Activated T-helper 1 cell treated with Interleukin-2 at 50 U/mL for 16 hours (primary cell): ENCODE measurements around the gene FLRT1.

Source experiments
- DNase-seq: peaks from one replicate; pipeline ENCODE4 v3.0.0-alpha.2; 2020; ENCODE audit warnings: low read depth

Gene FLRT1

DNA sequence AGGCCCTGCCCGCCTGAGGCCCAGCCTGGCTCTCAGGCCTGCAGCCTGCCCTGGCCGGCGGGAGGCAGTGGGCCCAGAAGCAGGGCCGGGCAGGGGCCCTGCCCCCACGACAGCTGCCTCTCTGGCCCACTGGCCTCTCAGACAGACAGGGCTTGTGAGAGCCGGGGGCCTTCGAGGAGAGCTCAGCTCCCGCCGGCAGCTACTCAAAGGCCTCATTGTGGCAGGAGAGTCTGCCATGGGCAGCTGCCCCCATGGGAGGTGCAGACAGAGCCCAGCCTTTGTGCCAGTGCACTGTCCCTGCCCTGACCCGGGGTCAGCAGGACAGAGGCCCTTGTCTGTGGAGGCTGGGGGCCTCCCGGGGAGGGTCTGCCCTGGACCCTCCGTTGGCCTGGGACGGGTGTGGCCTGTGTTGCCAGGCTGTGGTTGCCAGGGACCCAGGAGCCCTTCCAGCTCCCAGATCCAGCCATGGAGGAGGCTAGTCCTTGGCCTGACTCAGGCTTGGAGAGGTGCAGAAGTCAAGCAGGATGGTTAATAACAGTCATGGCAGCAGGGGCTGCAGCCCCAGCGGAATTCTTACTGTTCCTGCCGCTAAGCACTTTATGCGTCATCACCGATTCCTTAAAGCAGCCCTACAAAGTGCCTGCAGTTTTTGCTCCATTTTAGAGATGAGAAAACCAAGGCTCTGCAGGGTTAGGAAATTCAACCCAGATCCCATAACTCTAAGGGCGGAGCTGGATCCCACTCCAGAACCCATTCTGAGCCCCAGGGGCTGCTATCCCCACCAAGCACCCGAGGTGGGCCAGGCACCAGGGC lies 12.5 kb downstream of the FLRT1 start:
- DNase-seq = no peak

DNA sequence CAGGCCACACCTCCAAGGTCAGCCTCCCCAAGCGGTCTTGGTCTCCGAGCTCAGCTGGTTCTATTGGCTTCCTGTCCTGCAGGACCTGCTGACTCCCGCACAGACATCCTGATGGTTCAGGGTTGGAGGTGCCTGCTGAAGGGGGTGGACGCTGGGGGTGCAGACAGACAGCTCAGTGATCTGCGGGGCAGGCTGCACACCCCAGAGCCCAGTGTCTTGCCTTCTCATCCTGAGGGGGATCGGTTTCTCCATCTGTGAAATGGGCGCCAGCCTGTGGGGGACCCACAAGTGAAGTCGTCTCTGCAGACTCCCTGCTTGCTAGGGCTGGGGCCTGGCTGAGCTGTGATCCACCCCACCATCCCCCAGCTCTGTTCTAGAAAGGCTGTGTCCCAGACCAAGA lies 13.8 kb downstream of the FLRT1 start:
- no peak for DNase-seq

DNA sequence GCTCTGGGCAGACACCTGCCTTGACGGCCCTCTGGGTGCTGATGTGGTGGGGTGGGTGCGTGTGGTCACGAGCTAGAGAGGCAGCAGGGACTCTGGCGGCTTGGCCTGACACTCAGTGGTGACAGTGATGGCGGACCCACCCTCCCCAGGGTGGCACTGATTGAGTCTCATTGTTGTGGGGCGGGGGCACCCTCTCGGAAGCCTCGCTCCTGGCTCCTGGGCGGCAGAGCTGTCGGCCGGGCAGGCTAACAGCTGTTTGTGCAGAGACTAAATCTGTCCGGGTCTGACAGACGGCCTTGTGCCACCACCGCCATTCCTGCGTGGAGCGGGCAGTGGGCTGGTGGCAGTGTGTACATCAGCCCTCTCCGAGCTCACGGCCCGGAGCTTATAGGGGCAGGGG lies 15.6 kb downstream of the FLRT1 start:
- DNase-seq = no peak

DNA sequence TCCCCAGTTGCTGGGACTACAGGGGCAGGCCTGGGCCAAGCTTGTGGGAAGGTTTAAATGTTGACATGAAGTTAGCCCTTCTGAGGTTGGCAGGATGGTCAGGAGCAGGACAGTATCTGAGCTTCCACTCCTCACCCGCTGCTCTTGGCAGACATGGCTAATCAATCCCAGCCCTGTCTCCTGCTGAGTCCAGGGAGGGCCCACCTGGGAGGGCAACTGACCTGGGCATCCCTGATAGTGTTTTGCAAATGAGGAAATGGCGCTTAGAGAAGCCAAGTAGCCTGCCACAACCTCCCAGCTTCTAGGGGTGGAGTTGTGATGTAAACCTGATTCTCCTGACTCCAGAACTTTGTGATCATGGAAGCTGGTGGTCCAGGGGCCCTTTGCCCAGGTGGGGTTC lies 16.7 kb downstream of the FLRT1 start:
- DNase-seq = no peak

DNA sequence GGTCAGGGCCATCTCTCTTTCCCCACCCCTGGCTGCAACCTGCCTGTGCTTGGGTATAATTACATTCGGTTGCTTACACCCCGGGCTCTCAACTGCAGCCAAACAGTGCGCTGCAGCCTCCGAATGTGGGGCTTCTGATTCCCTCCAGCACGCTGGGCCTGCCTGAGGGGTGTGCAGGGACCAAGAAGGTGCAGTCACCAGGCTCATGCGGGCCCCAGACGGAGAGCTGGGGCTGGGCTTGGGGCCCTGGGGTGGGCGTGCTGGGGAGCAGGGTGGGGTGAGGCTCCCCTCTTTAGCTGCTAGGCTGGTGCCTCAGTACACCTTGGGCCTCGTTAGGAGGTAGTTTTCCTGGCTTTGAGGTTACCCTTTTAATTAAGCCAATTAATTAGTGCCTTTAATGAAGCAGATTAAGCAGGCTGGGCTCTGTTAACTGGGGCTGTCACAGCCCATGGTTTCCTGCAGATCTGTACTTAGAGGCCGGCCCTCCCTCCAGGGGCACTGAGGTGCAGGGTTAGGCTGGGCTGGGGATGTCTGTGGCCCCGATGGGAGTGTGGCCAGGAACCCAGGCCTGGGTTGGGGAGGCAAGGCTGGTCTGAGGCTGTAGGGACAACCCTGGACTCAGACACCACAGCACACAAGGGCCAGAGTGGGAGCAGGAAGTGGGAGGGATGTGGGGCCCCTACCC lies 17.3 kb downstream of the FLRT1 start:
- no peak for DNase-seq

DNA sequence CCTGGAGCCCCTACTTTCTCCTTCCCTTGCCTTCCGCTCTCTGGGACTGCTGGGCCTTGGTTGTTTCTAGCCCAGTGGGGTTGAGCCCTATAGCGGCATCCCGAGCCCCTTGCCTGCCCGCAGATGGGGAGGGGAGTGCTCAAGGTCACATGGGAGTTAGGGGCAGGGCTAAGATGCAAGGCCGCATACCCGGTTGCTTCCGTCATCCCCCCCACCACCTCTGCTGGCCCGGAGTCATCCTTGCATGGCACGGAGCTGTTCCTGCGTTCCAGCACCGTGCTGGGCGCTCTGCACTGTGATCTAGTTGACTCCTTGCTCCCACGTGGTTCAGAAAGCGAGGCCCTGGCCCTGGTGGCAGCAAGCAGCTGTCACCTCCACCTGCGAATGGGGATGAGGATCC lies 18.0 kb downstream of the FLRT1 start:
- no peak for DNase-seq

DNA sequence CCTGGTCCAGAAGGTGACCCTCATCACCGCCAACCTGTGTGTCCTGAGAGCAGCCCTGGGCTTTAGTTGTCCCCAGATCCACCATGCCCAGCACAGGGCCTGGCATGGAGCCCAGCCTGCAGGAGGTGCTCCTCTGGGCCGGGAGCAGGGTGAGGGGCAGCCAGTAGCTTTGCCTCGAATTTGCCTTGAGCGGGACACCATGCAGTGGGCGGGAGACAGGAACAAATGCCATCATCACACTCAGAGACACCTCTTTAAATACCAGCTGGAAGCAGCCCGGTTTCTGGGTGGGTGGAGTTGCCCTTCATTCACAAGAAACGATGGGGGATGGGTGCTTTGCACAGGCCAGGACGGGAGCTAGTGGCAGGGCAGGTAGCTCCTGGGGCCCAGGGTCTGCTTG lies 19.3 kb downstream of the FLRT1 start:
- DNase-seq = no peak

DNA sequence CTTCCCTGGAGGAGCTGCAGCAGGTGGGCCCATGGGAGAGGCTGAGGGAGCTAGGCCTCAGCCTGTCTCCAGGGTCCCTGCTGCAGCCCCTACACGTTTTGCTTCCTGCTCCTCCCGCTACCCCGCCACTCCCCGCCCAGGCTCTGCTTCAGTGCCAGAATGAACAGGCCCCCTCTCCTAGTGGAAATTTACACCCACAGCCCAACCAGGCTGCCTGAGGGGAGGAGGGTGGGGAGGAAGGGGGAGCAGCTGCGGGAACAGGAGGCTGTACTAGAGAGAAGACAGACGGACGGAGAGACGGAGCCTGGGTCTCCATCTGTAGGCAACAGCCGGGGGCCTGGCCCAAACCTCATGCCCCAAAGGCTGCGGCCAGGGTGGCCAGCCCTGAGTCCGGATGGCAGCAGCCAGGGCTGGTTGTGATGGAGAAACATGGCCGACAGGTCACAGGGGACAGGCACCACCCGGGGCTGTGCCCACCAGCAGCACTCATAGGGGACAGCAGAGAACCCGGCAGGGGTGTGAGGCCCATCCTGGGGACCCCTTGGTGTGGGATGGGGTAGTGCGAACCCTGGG lies 20.6 kb downstream of the FLRT1 start:
- DNase-seq = no peak

DNA sequence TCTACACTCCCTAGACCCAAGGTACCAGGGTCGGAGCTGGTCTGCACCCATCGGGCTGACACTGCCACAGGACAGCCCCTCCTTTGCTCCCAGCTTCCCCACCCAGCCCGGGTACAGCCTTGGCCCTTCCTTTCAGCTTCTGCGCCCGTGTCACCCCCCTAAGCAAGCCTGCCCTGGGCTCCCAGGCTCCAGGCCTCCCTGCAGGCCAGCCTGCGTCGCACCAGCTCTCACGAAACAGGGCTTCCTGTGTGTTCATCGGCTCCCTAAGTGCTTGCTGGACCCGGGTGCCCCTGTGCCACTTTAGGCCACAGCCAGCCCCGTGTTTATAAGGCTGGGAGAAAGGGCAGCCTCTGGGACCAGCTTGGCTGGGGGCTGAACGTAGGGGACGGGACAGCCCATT lies 21.1 kb downstream of the FLRT1 start:
- no peak for DNase-seq

DNA sequence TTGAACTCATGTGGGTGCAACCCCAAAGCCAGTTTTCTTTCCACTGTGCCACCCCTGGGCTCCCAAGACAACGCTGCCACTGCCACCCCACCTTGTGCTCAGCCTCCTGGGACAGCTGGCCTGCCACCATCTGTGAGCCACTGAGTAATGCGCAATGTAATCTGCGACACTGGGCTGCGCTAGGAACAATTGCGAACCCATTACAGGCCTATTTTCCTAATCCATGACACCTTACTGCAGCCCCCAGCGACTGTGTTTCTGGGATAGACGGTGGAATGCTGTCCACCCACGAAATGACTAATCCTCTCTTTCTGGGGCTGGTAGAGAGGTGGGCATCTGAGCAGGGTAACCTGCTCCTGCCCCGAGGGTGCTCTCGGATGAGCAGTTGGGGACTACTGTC lies 22.2 kb downstream of the FLRT1 start:
- DNase-seq = no peak

DNA sequence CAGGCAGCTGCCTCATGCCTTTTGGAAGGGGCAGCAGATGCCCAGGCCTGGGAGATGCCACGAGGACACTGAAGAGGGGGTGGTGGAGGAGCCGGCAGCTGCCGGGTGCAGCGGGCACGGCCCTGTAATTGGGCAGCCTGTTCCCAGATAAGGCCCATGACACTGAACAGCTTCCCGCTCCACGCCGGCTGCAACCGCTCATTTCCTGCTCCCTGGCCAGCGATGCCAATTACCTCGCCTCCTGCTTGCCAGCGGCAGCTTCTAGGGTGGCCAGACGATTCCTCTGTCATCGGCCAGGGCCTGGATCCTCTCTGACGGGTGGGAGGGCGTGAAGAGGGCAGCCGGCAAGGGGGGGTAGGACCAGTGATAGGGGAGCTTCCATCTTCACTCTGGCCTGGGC lies 22.8 kb downstream of the FLRT1 start:
- no peak for DNase-seq

DNA sequence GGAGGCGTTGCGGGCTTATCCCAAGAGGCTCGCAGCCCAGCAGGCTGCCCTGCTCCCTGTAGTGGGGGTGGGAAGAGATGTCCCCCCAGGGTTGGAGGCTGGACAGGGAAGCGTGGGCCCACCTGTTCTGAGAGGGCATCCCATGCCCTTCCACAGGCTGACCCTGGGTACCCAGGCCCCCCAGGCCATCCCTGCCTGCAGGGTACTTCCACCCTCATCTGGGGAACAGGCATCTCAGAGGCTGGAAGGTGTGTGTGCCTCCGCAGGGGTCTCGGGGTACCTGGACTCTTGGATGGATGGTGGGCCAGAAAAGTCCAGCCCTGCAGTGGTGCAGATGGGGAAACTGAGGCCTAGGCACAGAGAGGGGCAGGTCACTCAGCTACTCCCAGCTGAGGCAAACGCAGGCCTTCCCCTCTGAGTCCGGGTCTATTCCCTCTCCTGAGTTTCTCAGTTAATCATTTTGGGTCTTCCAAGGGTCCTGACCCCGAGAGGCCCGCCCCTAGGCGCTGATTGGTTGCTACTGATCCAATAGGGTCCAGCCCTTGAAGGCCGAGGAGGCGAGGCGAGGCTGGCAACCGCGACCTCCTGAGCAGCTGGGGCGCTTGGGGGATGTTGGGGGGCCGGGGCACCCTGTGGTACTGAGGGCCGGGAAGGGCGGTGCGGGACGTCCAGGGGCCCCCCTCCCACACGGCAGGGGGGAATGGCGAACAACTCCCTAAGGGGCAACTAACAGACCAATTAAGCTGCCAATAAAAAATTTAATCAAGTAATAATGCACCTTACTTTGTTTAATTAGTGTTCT lies 23.8 kb downstream of the FLRT1 start:
- DNase-seq = no peak

DNA sequence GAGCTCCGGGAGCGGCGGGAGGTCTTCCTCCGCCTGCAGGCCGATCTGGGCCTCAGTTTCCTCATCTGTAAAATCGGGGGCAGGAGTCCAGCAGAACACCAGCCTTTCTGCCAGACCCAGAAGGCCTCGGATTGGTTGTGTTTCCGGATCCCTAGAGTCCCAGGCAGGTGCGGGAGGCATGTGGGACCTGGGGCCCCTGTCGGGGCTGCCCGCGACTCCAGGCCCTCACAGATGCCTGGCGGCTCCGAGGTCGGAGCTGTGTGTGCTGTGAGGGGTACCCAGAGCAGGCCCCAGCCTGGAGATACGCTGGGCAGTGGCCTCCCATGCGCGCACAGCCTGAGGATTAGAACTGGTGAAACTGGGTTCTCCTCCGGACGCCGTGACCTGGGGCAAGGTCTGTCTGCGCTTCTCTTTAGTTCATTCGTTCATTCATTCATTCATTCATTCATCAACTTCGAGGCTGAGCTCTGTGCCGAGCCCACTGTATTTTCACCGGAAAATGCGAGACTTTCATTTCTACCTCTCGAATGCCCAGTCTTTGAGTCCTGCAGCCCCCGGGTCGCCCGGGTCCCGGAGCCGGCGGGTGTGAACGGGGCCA lies 24.6 kb downstream of the FLRT1 start:
- no peak for DNase-seq

DNA sequence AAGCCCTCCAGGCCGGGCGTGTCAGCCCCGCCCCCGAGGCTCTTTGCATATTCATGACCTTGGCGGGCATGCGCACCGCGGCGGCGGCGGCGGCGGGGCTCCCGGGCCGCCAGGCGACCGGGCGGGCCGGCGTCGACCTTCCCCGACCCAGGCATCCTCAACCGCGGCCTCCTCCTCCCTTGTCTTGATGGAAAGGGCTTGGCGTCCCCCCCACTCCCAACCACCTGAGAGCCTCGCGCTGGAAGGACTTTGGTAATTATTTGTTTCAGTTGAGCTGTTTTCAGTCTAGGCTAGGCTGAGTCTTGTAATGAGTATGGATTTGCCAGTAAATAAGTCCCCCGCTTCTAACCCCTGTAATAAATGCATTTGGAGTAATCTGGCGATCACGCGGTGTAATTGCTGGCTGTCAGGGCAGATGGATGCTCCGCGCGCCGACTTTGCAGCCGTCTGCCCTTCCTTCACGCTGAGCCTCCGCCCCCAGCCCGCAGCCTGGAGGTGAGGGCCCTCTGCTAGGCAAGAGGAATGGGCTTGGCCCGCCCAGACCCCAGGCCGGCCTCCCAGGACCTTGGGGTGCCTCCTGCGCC lies 25.2 kb downstream of the FLRT1 start:
- peak; percentile 27 for DNase-seq

DNA sequence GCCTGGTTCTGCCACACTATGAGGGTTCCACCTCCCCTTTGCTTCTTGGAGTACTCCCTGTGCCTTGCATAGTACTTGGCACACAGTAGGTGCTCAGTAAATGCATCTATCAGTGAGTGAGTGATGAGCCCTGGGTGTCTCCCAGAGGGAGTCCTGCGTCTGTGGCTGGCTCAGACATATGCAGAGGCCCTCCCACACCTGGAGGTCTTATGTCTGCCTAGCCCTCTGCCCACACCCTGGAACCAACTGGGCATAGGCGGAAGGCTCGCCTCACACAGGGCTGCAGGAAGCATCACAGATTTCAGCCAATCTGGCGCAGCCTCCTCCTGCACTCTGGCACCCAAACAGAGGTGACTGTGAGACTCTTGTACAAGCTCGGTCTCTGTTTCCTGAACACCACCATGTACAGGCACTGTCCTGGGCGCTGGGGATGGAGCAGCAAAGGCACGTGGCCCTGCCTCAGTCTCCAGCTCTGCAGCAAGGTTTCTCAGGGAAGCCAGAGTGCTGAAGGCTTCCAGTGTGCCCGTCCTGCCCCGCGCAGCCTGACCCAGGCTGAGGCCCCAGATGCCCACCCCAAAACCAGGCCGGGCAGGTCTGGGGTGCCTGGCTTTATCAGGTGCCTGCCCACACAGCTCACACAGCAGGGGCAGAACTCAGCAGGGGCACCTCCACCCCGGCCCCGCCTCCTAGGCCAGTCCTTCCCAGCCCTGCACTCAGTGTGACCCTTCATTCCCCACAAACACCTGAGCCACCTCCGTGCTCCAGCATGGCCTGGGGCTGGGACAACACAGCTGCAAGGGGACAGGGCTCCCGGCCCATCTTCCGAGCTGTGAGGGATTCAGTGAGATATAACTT lies 26.7 kb downstream of the FLRT1 start:
- no peak for DNase-seq

DNA sequence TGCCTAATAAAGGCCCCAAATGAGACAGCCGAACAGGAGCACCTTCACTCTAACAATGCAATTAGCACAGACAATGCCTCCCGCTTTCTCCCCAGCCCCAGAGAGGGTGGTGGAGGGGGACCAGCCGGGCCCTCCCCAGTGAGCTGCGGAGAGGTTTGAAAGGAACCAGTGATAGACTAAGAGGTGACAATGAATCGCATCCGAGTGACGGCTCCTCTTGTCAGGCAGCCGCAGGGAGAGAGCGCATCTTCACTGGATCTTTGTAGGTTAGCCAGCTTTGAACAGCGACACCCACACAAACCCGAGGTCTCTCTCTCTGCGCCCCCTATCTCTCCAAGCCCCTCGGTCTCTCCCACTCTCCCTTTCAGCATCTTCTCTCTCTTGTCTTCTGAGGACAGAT lies 28.0 kb downstream of the FLRT1 start:
- no peak for DNase-seq

DNA sequence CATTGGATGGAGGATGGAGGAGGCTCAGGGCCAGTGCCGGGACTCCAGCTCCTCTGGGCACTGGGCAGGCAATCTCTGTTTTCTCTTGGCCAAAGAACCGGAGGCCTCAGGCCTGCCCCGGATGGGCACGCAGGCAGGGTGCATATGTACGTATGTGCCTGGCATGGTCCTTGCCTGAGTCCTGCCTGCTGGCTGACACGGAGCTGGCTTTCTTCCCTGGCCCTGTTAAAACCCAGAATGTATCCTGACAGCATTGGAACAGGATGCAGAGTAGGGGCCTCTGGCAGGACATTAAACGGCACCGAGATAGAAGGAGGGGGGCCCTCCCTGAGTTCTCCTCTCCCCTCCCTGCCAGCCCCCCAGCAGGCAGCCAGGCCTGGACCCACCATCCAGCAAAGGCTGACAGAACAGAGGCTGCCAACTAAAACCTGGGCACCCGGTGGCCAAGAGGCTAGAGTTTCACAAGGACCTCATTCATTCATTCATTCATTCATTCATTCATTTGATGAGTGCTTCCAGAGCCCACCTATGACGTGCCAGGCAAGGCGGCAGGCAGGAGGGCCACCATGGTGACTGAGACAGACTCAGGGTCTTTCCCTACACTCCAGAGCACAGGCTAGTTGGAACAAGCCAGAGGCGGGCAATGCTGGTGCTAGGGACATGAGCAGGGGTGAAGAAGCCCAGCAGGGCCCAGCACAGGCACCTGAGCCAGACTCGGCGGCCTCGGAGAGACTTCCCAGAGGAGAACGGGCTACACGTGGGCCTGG lies 28.8 kb downstream of the FLRT1 start:
- no peak for DNase-seq

DNA sequence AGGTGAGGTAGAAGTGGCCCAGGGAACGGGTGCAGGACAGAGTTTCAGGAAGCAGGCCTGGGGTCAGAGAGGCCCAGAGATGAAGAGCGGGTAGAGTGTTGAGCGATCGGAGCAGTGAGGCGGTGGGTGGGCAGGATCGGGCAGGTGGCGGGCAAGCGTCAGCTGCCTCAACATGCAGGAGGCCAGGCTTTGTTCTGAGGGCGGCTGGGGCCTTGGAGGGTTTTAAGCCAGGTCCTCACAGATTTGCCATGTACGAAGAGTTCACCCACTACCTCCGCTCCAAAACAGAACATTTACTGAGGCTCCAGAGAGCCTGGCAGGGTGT lies 29.4 kb downstream of the FLRT1 start:
- DNase-seq = no peak

DNA sequence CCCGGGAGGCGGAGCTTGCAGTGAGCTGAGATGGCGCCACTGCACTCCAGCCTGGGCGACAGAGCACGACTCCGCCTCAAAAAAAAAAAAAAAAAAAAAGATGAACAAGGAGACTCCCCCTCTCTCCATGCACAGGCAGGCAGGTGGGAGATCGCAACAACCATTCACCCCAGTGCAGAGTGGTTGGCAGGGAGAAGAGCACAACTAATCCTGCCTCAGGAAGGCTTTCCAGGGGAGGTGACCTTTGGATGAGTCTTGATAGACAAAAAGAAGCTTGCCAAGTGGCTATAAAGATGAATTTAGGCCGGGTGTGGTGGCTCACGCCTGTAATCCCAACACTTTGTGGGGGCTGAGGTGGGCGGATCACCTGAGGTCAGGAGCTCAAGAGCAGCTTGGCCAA lies 30.0 kb downstream of the FLRT1 start:
- DNase-seq = no peak
